H1 (cell line): ENCODE measurements around the gene GSE1. TPM values are rescaled to one million over a fixed set of nuclear protein-coding genes. Genes with fewer than 3 reads are reported as not detected.

Experiments
- ATF3 ChIP-seq: IDR thresholded peaks from 2 replicates; pipeline ENCODE4 v1.6.1; 2011; ENCODE audit warnings: low read depth, mild to moderate bottlenecking, low read length; ENCODE audit not compliant: insufficient read depth
- BRCA1 ChIP-seq: IDR thresholded peaks from 2 replicates; pipeline ENCODE4 v1.6.1; 2012; ENCODE audit warnings: low read depth, low read length, improper control_type of control experiment
- CREB1 ChIP-seq: IDR thresholded peaks from 2 replicates; pipeline ENCODE4 v1.6.1; 2012; ENCODE audit warnings: inconsistent platforms
- KDM4A ChIP-seq: IDR thresholded peaks from one replicate; pipeline ENCODE4 v1.7.1; 2012; ENCODE audit warnings: low read depth, mild to moderate bottlenecking, moderate library complexity, low read length, inconsistent platforms; ENCODE audit not compliant: severe bottlenecking
- SAP30 ChIP-seq: fragments of 300-600 bp; sonication (generic); IDR thresholded peaks from 2 replicates; pipeline ENCODE4 v1.7.1; 2012; ENCODE audit warnings: low read length, moderate library complexity, mild to moderate bottlenecking, inconsistent platforms; ENCODE audit not compliant: insufficient read depth, insufficient replicate concordance
- SP2 ChIP-seq: IDR thresholded peaks from 2 replicates; pipeline ENCODE4 v1.6.1; 2012; ENCODE audit warnings: mild to moderate bottlenecking, low read length, inconsistent platforms
- SP4 ChIP-seq: IDR thresholded peaks from 2 replicates; pipeline ENCODE4 v1.6.1; 2012; ENCODE audit warnings: low read length, inconsistent platforms
- TBP ChIP-seq: IDR thresholded peaks from 2 replicates; pipeline ENCODE4 v1.6.1; 2011; ENCODE audit warnings: low read depth, low read length, improper control_type of control experiment
- polyA plus RNA-seq, 7 experiments: library from polyadenylated mRNA; depleted of rRNA in 3 of 7; stranded (reverse) in 5 of 7; unstranded in 2 of 7; fragments of >200 nt in 5 of 7; fragments of 200-250 nt in 2 of 7; gene quantifications; 1 replicate in 5 of 7; 2 replicates in 1 of 7; 4 replicates in 1 of 7; pipeline versions ENCODE4 v1.2.1 to v1.2.3, GENCODE V29; 2011 to 2013; ENCODE audit warnings: missing spikeins in 2 of 7, mixed read lengths in 2 of 7
- total RNA-seq: library from RNA; stranded (reverse); fragmentation: NEBNext Ultra II Directional; extraction: Animal tissue kit (Norgen Biotek cat#: 25700); gene quantifications from 2 replicates; pipeline ENCODE4 v1.2.1, GENCODE V29; 2021

The GSE1 gene
- total and polyA plus RNA-seq, 2 of the 8 experiments (the other 6 are each of a cell fraction or from before 2014, with no cell fraction given), result 26.0 to 65.6 TPM

- TF ChIP-seq KDM4A (no peak), CREB1 (no peak), SP4 (no peak), TBP (no peak), BRCA1 (no peak), SP2 (no peak), ATF3 (no peak), SAP30 (no peak)
Measured at GRCh38 chr16:85568519-85568918, 44.6 kb upstream of the GSE1 start (continued).
